ENCODE measurements around the gene UCN. TPM values are rescaled to one million over a fixed set of nuclear protein-coding genes. Genes with fewer than 3 reads are reported as not detected.

UCN gene
- total RNA-seq (under 1 TPM in 1 of 2 donors, not detected in 1; 0.25 TPM), polyA plus RNA-seq (under 1 TPM; 0.42 to 0.83 TPM)

GRCh38 chr2:27308359-27308881, at the start of gene UCN:
Gene UCN, minus strand, starts transcription at chr2:27308445. Its CDS starts 550 bp downstream, at chr2:27307895.
- DNase-seq (ENCODE audit: low spot score): no peak
- Histone ChIP-seq H3K27ac (ENCODE audit: low read depth in 1 of 2, low read length in 2 of 2) (no peak within 1 kb of the TSS), H3K4me3 (ENCODE audit: low read depth in 1 of 3, low read length in 3 of 3) (peak within 1 kb of the TSS in 1 of 3 donors; percentile 16), H3K4me1 (ENCODE audit: control insufficient read depth in 4 of 4, insufficient read depth in 4 of 4, low read length in 3 of 4) (peaks cover 3 to 25% (median 11%) of the 10 kb centered on the region in 4 donors), H3K36me3 (ENCODE audit: control insufficient read depth in 4 of 4, insufficient read depth in 3 of 4, low read depth in 1 of 4, low read length in 3 of 4) (peaks cover 0 to 12% (median under 1%) of the 10 kb centered on the region in 4 donors), H3K9me3 (ENCODE audit: control insufficient read depth in 4 of 4, low read length in 3 of 4) (no peaks in the 10 kb centered on the region), H3K9ac (ENCODE audit: low read depth in 1 of 2, low read length in 2 of 2) (no peak within 1 kb of the TSS), H3K27me3 (ENCODE audit: control insufficient read depth in 4 of 4, insufficient read depth in 4 of 4, low read length in 3 of 4) (peaks cover 0 to 5% (median 1%) of the 10 kb centered on the region in 4 donors)
- 60% methylated on average over 25 of the region's 25 CpGs for WGBS
- no peak for TF ChIP-seq HNF4G (IDR thresholded peaks at IDR 0.05)
- no peak for TF ChIP-seq RAD21 (IDR thresholded peaks at IDR 0.05)
- TF ChIP-seq MAX (IDR thresholded peaks at IDR 0.05): no peak
- TF ChIP-seq, protein P1, sequence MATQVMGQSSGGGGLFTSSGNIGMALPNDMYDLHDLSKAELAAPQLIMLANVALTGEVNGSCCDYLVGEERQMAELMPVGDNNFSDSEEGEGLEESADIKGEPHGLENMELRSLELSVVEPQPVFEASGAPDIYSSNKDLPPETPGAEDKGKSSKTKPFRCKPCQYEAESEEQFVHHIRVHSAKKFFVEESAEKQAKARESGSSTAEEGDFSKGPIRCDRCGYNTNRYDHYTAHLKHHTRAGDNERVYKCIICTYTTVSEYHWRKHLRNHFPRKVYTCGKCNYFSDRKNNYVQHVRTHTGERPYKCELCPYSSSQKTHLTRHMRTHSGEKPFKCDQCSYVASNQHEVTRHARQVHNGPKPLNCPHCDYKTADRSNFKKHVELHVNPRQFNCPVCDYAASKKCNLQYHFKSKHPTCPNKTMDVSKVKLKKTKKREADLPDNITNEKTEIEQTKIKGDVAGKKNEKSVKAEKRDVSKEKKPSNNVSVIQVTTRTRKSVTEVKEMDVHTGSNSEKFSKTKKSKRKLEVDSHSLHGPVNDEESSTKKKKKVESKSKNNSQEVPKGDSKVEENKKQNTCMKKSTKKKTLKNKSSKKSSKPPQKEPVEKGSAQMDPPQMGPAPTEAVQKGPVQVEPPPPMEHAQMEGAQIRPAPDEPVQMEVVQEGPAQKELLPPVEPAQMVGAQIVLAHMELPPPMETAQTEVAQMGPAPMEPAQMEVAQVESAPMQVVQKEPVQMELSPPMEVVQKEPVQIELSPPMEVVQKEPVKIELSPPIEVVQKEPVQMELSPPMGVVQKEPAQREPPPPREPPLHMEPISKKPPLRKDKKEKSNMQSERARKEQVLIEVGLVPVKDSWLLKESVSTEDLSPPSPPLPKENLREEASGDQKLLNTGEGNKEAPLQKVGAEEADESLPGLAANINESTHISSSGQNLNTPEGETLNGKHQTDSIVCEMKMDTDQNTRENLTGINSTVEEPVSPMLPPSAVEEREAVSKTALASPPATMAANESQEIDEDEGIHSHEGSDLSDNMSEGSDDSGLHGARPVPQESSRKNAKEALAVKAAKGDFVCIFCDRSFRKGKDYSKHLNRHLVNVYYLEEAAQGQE (IDR thresholded peaks at IDR 0.05): peak; percentile 98

- peak within 1 kb of the TSS; percentile 89 to 100 (median 99) for H3K4me3 ChIP-seq (ENCODE audit: low read depth in 1 of 3, low read length in 3 of 3)
- H3K4me1 ChIP-seq (ENCODE audit: control insufficient read depth in 4 of 4, insufficient read depth in 4 of 4, low read length in 3 of 4): peaks cover 10 to 29% (median 25%) of the 10 kb centered on the region in 4 donors
- H3K36me3 ChIP-seq (ENCODE audit: control insufficient read depth in 4 of 4, insufficient read depth in 3 of 4, low read depth in 1 of 4, low read length in 3 of 4): no peaks in the 10 kb centered on the region
- H3K27me3 ChIP-seq (ENCODE audit: control insufficient read depth in 4 of 4, insufficient read depth in 4 of 4, low read length in 3 of 4): no peaks in the 10 kb centered on the region
- TF ChIP-seq, protein P2, sequence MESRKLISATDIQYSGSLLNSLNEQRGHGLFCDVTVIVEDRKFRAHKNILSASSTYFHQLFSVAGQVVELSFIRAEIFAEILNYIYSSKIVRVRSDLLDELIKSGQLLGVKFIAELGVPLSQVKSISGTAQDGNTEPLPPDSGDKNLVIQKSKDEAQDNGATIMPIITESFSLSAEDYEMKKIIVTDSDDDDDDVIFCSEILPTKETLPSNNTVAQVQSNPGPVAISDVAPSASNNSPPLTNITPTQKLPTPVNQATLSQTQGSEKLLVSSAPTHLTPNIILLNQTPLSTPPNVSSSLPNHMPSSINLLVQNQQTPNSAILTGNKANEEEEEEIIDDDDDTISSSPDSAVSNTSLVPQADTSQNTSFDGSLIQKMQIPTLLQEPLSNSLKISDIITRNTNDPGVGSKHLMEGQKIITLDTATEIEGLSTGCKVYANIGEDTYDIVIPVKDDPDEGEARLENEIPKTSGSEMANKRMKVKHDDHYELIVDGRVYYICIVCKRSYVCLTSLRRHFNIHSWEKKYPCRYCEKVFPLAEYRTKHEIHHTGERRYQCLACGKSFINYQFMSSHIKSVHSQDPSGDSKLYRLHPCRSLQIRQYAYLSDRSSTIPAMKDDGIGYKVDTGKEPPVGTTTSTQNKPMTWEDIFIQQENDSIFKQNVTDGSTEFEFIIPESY (IDR thresholded peaks at IDR 0.05): peak; percentile 97
- peak in 1 of 2 donors; percentile 29 for TF ChIP-seq HNF4A (conservative IDR thresholded peaks at IDR 0.05)
- TF ChIP-seq RXRA (IDR thresholded peaks at IDR 0.05): peak; percentile 50 to 63
- peak; percentile 98 for TF ChIP-seq MAX (IDR thresholded peaks at IDR 0.05)
- no peak for TF ChIP-seq TAF1 (conservative IDR thresholded peaks at IDR 0.05)
- TF ChIP-seq JUND (IDR thresholded peaks at IDR 0.05): peak; percentile 16 to 45
- TF ChIP-seq HNF4G (IDR thresholded peaks at IDR 0.05): no peak
- peak; percentile 43 for TF ChIP-seq FOXA2 (IDR thresholded peaks at IDR 0.05)
- peak; percentile 98 for TF ChIP-seq YY1 (IDR thresholded peaks at IDR 0.05)
- peak; percentile 17 for TF ChIP-seq FOXA1 (IDR thresholded peaks at IDR 0.05)
- peak in 1 of 2 donors; percentile 65 for TF ChIP-seq EGR1 (IDR thresholded peaks at IDR 0.05; ENCODE audit: low read depth in 2 of 2)
- TF ChIP-seq, protein P1 (IDR thresholded peaks at IDR 0.05): peak; percentile 79
- peak; percentile 27 to 32 for TF ChIP-seq RAD21 (IDR thresholded peaks at IDR 0.05)
- TF ChIP-seq SP1 (IDR thresholded peaks at IDR 0.05): peak; percentile 72
- TF ChIP-seq, protein P3, sequence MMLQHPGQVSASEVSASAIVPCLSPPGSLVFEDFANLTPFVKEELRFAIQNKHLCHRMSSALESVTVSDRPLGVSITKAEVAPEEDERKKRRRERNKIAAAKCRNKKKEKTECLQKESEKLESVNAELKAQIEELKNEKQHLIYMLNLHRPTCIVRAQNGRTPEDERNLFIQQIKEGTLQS (IDR thresholded peaks at IDR 0.05): peak; percentile 24
- TF ChIP-seq GABPA (IDR thresholded peaks at IDR 0.05 in 1 of 2, conservative IDR thresholded peaks at IDR 0.05 in 1 of 2): peak; percentile 47 to 90
- peak; percentile 60 for TF ChIP-seq NR2F2 (IDR thresholded peaks at IDR 0.05)
- TF ChIP-seq, protein P4, sequence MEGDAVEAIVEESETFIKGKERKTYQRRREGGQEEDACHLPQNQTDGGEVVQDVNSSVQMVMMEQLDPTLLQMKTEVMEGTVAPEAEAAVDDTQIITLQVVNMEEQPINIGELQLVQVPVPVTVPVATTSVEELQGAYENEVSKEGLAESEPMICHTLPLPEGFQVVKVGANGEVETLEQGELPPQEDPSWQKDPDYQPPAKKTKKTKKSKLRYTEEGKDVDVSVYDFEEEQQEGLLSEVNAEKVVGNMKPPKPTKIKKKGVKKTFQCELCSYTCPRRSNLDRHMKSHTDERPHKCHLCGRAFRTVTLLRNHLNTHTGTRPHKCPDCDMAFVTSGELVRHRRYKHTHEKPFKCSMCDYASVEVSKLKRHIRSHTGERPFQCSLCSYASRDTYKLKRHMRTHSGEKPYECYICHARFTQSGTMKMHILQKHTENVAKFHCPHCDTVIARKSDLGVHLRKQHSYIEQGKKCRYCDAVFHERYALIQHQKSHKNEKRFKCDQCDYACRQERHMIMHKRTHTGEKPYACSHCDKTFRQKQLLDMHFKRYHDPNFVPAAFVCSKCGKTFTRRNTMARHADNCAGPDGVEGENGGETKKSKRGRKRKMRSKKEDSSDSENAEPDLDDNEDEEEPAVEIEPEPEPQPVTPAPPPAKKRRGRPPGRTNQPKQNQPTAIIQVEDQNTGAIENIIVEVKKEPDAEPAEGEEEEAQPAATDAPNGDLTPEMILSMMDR (IDR thresholded peaks at IDR 0.05; ENCODE audit: low read depth, low read length, missing input control): peak; percentile 11
- peak; percentile 90 for DNase-seq (ENCODE audit: low spot score)
- no peaks in the 10 kb centered on the region for H3K9me3 ChIP-seq (ENCODE audit: control insufficient read depth in 4 of 4, low read length in 3 of 4)
- peak within 1 kb of the TSS; percentile 85 to 88 for H3K9ac ChIP-seq (ENCODE audit: low read depth in 1 of 2, low read length in 2 of 2)
- peak within 1 kb of the TSS; percentile 90 to 95 for H3K27ac ChIP-seq (ENCODE audit: low read depth in 1 of 2, low read length in 2 of 2)
- WGBS: under 1% methylated on average over 67 of the region's 67 CpGs
Measured at GRCh38 chr2:27356382-27357181, 48.3 kb upstream of the UCN start, which contains the start of gene GTF3C2. Gene GTF3C2, minus strand, starts transcription at chr2:27356764. Its CDS starts 13,210 bp downstream, at chr2:27343554.

Data from liver (tissue), 9 donors.